Natural killer cell (primary cell): ENCODE data around the gene NEO1. TPM values are rescaled to one million over a fixed set of nuclear protein-coding genes. Genes with fewer than 3 reads are reported as not detected.

ENCODE experiments used
- ATAC-seq, 3 donors: fragments of 150-1000 bp in 2 of 3; fragments of 200-7000 bp in 1 of 3; cut with Tn5 transposase; 1 replicate in 1 of 3; 2 replicates in 2 of 3; pipeline ENCODE4 v1.10.0; 2021; ENCODE audit warnings: mild to moderate bottlenecking in 2 of 3, moderate library complexity in 2 of 3
- DNase-seq, 2 donors: peaks; one replicate each; pipeline versions ENCODE4 v3.0.0 to v3.0.0-alpha.2; 2013 to 2021; ENCODE audit warnings: mixed read lengths in 1 of 2
- H3K27ac ChIP-seq: one replicate; pipeline ENCODE4 v1.5.1; 2013; ENCODE audit warnings: mild to moderate bottlenecking, low read length
- H3K27me3 ChIP-seq: one replicate; pipeline ENCODE4 v1.6.1; 2013; ENCODE audit warnings: low read length; ENCODE audit not compliant: control insufficient read depth, insufficient read depth
- H3K36me3 ChIP-seq: one replicate; pipeline ENCODE4 v1.6.1; 2013; ENCODE audit warnings: low read length; ENCODE audit not compliant: control insufficient read depth, insufficient read depth
- H3K4me1 ChIP-seq: one replicate; pipeline ENCODE4 v1.6.1; 2013; ENCODE audit warnings: low read length; ENCODE audit not compliant: control insufficient read depth, insufficient read depth
- H3K4me3 ChIP-seq: one replicate; pipeline ENCODE4 v1.5.1; 2013; ENCODE audit warnings: low read length
- H3K9me3 ChIP-seq: one replicate; pipeline ENCODE4 v1.6.1; 2013; ENCODE audit warnings: low read length; ENCODE audit not compliant: control insufficient read depth, insufficient read depth
- H3K27ac Mint-ChIP-seq, 2 donors: one replicate each; pipeline ENCODE4 v1.8.0; 2022; ENCODE audit warnings: mild to moderate bottlenecking in 2 of 2, mixed read lengths in 2 of 2, moderate library complexity in 1 of 2
- H3K27me3 Mint-ChIP-seq, 2 donors: one replicate each; pipeline ENCODE4 v1.8.0; 2022; ENCODE audit warnings: low read depth in 2 of 2, mixed read lengths in 2 of 2
- H3K36me3 Mint-ChIP-seq: one replicate; pipeline ENCODE4 v1.8.0; 2022; ENCODE audit warnings: mixed read lengths
- H3K4me1 Mint-ChIP-seq, 2 donors: one replicate each; pipeline ENCODE4 v1.8.0; 2022; ENCODE audit warnings: mixed read lengths in 2 of 2
- H3K4me3 Mint-ChIP-seq: one replicate; pipeline ENCODE4 v1.8.0; 2022; ENCODE audit warnings: mild to moderate bottlenecking, moderate library complexity, mixed read lengths
- H3K9me3 Mint-ChIP-seq, 2 donors: one replicate each; pipeline ENCODE4 v1.8.0; 2022; ENCODE audit warnings: mixed read lengths in 2 of 2
- CTCF ChIP-seq: fragments of 200-600 bp; IDR thresholded peaks from one replicate; pipeline ENCODE4 v1.8.0; 2022; ENCODE audit warnings: antibody characterized with exemption
- WGBS: methylation state at CpG from one replicate; pipeline ENCODE4 v1.1.7; 2013; ENCODE audit warnings: missing lambda C conversion rate; ENCODE audit not compliant: insufficient coverage; 5-methylcytosine and 5-hydroxymethylcytosine counted together
- intact Hi-C: fragments of 100-400 bp; cut with micrococcal nuclease; formaldehyde crosslinking; loops from one replicate; pipeline ENCODE4 v1.14.2; 2022
- total RNA-seq, 4 donors: library from RNA; stranded (reverse); fragments of 120-200 nt in 1 of 4; gene quantifications; one replicate each; pipeline versions ENCODE4 v1.2.3 to v1.2.4, GENCODE V29; 2013 to 2022

Gene NEO1
- total RNA-seq, 3 donors from 2014 or later (not counting 1 experiment from before 2014, with no cell fraction given) = 16.3 to 19.0 (median 17.4) TPM

DNA sequence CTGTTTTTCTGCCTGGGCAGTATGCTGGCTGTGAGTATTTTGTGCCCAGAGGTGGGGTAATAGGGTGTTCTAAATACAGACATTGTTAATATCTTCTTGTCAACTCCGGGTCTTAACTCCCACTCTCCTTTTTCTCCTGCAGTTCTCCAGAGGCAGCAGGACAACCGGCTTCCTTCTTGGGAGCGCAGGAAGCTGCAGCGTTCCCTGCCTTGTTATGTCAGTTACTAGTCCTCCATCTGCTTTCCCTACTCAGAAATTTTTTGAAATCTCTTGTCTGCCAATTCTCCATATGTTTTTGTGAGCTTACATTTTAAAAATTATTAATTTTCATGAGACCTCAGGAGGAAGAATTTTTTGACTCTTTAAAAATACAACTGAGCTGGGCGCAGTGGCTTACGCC, 67.2 kb downstream of the NEO1 start:
- Mint-ChIP-seq H3K4me1 (peaks cover 0 to 6% of the 10 kb centered on the region in 2 donors), H3K27me3 (peaks cover 0 to 17% of the 10 kb centered on the region in 2 donors), H3K9me3 (no peaks in the 10 kb centered on the region), H3K4me3 (no peak overlapping the region), H3K27ac (no peak overlapping the region), H3K36me3 (no peaks in the 10 kb centered on the region)
- Histone ChIP-seq H3K27me3 (peaks cover 2% of the 10 kb centered on the region), H3K4me3 (no peak overlapping the region), H3K4me1 (no peaks in the 10 kb centered on the region), H3K27ac (no peak overlapping the region), H3K36me3 (no peaks in the 10 kb centered on the region), H3K9me3 (no peaks in the 10 kb centered on the region)
- TF ChIP-seq CTCF = no peak
- whole genome bisulfite sequencing = 94% methylated on average over 6 of the region's 6 CpGs
- DNase-seq (no peak), ATAC-seq (no peak)
- intact Hi-C loops = no loop called here

DNA sequence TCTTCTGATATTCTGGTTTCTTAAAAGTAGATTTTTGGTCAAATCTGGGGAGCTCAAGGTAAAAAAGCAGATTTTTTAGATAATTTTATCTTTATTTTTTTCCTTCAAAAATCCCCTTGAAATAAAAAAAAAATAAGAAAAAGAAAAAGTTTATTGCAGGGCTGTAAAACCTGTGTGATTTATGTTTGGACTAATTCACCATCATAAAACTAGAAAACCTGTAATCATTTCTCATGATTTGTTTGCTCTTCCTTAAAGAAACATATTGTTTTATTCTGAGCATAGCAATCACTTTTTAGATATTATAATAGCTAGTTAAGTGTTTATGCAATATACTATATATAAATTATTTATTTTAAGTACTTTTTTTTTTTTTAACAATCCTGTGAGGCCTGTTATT, 68.0 kb downstream of the NEO1 start:
- Histone ChIP-seq H3K4me1 (no peaks in the 10 kb centered on the region), H3K27me3 (peaks cover 2% of the 10 kb centered on the region), H3K4me3 (no peak overlapping the region), H3K9me3 (no peaks in the 10 kb centered on the region), H3K36me3 (no peaks in the 10 kb centered on the region), H3K27ac (no peak overlapping the region)
- Mint-ChIP-seq H3K4me3 (no peak overlapping the region), H3K9me3 (no peaks in the 10 kb centered on the region), H3K27me3 (peaks cover 0 to 17% of the 10 kb centered on the region in 2 donors), H3K4me1 (peaks cover 0 to 6% of the 10 kb centered on the region in 2 donors), H3K27ac (no peak overlapping the region), H3K36me3 (no peaks in the 10 kb centered on the region)
- intact Hi-C loops = no loop called here
- ATAC-seq (no peak), DNase-seq (no peak)
- no peak for TF ChIP-seq CTCF

DNA sequence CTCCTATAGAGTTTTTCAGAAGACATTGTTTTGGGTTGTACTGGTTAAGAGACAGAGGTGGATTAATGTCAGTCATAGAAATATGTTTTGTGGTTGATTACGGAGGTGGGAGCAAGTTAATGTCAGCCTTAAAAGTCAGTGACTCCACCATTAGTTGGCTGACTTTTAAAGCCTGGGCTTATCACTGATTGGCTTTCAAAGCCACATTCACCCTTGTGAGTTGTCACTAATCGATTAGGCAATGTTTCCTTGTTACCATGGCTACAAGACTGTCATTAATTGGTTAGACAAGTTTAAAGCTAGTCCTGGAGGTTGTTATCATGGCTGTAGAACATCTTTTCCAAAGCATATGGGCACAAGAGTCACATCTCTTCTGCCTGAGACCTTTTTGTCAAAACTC, 73.0 kb downstream of the NEO1 start:
- H3K27me3 ChIP-seq = no peaks in the 10 kb centered on the region
- Mint-ChIP-seq H3K4me3 (no peak overlapping the region), H3K9me3 (no peaks in the 10 kb centered on the region), H3K27ac (no peak overlapping the region), H3K4me1 (no peaks in the 10 kb centered on the region), H3K27me3 (no peaks in the 10 kb centered on the region), H3K36me3 (no peaks in the 10 kb centered on the region)
- 83% methylated on average over 2 of the region's 2 CpGs for WGBS
- no peak overlapping the region for H3K4me3 ChIP-seq
- H3K9me3 ChIP-seq = no peaks in the 10 kb centered on the region
- H3K36me3 ChIP-seq = no peaks in the 10 kb centered on the region
- intact Hi-C loops = no loop called here
- no peak for TF ChIP-seq CTCF
- H3K4me1 ChIP-seq = no peaks in the 10 kb centered on the region
- DNase-seq (no peak), ATAC-seq (no peak)
- no peak overlapping the region for H3K27ac ChIP-seq

- Histone ChIP-seq H3K27ac (no peak overlapping the region), H3K4me3 (no peak overlapping the region), H3K9me3 (no peaks in the 10 kb centered on the region), H3K4me1 (no peaks in the 10 kb centered on the region), H3K27me3 (no peaks in the 10 kb centered on the region), H3K36me3 (no peaks in the 10 kb centered on the region)
- Mint-ChIP-seq H3K27me3 (no peaks in the 10 kb centered on the region), H3K9me3 (no peaks in the 10 kb centered on the region), H3K4me3 (no peak overlapping the region), H3K36me3 (no peaks in the 10 kb centered on the region), H3K4me1 (no peaks in the 10 kb centered on the region), H3K27ac (no peak overlapping the region)
- DNase-seq = peak in 1 of 2 donors; percentile 51
- WGBS = 80% methylated on average over 1 of the region's 2 CpGs
- ATAC-seq = peak; percentile 53 to 71 (median 59)
- peak; percentile 71 for TF ChIP-seq CTCF
- intact Hi-C loops = no loop called here
These were observed 75.2 kb downstream of the NEO1 start for GRCh38 chr15:73127302-73127936.
